Measurements from ENCODE around the gene TRIM69. TPM values are rescaled to one million over a fixed set of nuclear protein-coding genes. Genes with fewer than 3 reads are reported as not detected.

The TRIM69 gene
- total and polyA plus RNA-seq, 2 donors (not counting 1 experiment from before 2014, with no cell fraction given) = 12.9 to 30.8 TPM

GRCh38 chr15:44726568-44727484 lies 9.5 kb upstream of the TRIM69 start:
- DNase-seq (peak; percentile 87), ATAC-seq (ENCODE audit: low read depth) (peak; percentile 50)
- Histone ChIP-seq H3K79me2 (ENCODE audit: control insufficient read depth, insufficient read depth, low read length) (peaks cover 76% of the 10 kb centered on the region), H3K9me3 (ENCODE audit: control extremely low read depth in 1 of 3, control insufficient read depth in 2 of 3, insufficient read depth in 1 of 3, low read length in 2 of 3) (no peaks in the 10 kb centered on the region), H4K20me1 (ENCODE audit: control insufficient read depth, insufficient read depth, low read length, poor library complexity, severe bottlenecking) (no peaks in the 10 kb centered on the region), H3K27me3 (replicated peaks in 1 of 4; ENCODE audit: control extremely low read depth in 1 of 4, control insufficient read depth in 3 of 4, insufficient read depth in 4 of 4, low read length in 3 of 4) (no peaks in the 10 kb centered on the region), H3K4me1 (ENCODE audit: control insufficient read depth in 2 of 2, insufficient read depth in 2 of 2, low read length in 2 of 2) (peaks cover 74 to 86% of the 10 kb centered on the region in 2 donors), H2AFZ (ENCODE audit: insufficient read depth, low read depth, low read length, poor library complexity, severe bottlenecking) (peak overlapping the region; percentile 11), H3K36me3 (replicated peaks in 1 of 2; ENCODE audit: control extremely low read depth in 1 of 2, control insufficient read depth in 1 of 2, extremely low read depth in 1 of 2, insufficient read depth in 2 of 2, low read length in 1 of 2) (peaks cover 0 to under 1% of the 10 kb centered on the region in 2 experiments), H3K4me2 (replicated peaks; ENCODE audit: low read depth, low read length, poor library complexity, severe bottlenecking) (peak overlapping the region; percentile 78), H3K27ac (ENCODE audit: low read length in 2 of 2) (peak overlapping the region; percentile 94 to 95), H3K9ac (ENCODE audit: low read length) (peak overlapping the region; percentile 67), H3K4me3 (ENCODE audit: control extremely low read depth in 1 of 5, extremely low read depth in 1 of 5, insufficient read depth in 1 of 5, low read depth in 2 of 5, low read length in 4 of 5) (peak overlapping the region; percentile 39 to 67 (median 61))
- peak overlapping the region; percentile 99 for H3K27ac Mint-ChIP-seq
- CTCF ChIA-PET = interaction anchor here (1.0 to 18.0 kb wide), 5 partner anchors 10 to 63 kb away, joined by 3 to 529 read pairs (median 70); partner anchors contain the start of genes B2M, PATL2, SPG11 and TRIM69
- intact Hi-C loops (cut with micrococcal nuclease) = loop anchor here (1.0 to 5.0 kb wide), 4 partner anchors 15 to 470 kb away; partner anchors contain the start of genes CTDSPL2 and GOLM2
- no peaks in the 10 kb centered on the region for H3K9me3 Mint-ChIP-seq (ENCODE audit: insufficient read depth)
- 0% methylated on average over 2 of the region's 5 CpGs for WGBS (ENCODE audit: insufficient coverage)
- H3K4me1 Mint-ChIP-seq = peaks cover 78% of the 10 kb centered on the region
- peak overlapping the region; percentile 89 for H3K4me3 Mint-ChIP-seq
- TF ChIP-seq EZH2 (IDR thresholded peaks at IDR 0.05; ENCODE audit: borderline replicate concordance, insufficient read depth, low read depth, low read length, poor library complexity, severe bottlenecking) (no peak), CTCF (IDR thresholded peaks at IDR 0.05) (no peak)
- no peaks in the 10 kb centered on the region for H3K27me3 Mint-ChIP-seq
- POLR2A ChIA-PET = interaction anchor here (0.6 to 34.6 kb wide), 9 partner anchors 10 to 188 kb away, joined by 3 to 819 read pairs (median 6); partner anchors contain the start of genes B2M, PATL2, SPG11 and TRIM69
